IMR-90 (cell line): ENCODE measurements around the gene HES4. TPM values are rescaled to one million over a fixed set of nuclear protein-coding genes. Genes with fewer than 3 reads are reported as not detected.

Experiments
- CTCF ChIP-seq: conservative IDR thresholded peaks from 2 replicates; pipeline ENCODE4 v1.5.1; 2012; ENCODE audit warnings: mild to moderate bottlenecking, low read depth, low read length, improper control_type of control experiment
- MAFK ChIP-seq: IDR thresholded peaks from 2 replicates; pipeline ENCODE4 v1.6.1; 2012; ENCODE audit warnings: low read depth, low read length, improper control_type of control experiment
- MAZ ChIP-seq: IDR thresholded peaks from 2 replicates; pipeline ENCODE4 v1.6.1; 2012; ENCODE audit warnings: low read depth, mild to moderate bottlenecking, low read length, improper control_type of control experiment, moderate library complexity, borderline replicate concordance
- POLR2A ChIP-seq: IDR thresholded peaks from 2 replicates; pipeline ENCODE4 v1.6.1; 2012; ENCODE audit warnings: mild to moderate bottlenecking, low read depth, low read length
- RFX5 ChIP-seq: IDR thresholded peaks from 2 replicates; pipeline ENCODE4 v1.8.0; 2012; ENCODE audit warnings: low read depth, mild to moderate bottlenecking, low read length, moderate library complexity
- SMC3 ChIP-seq: fragments of 150-350 bp; IDR thresholded peaks from 2 replicates; pipeline ENCODE4 v1.6.1; 2016; ENCODE audit warnings: low read depth, mild to moderate bottlenecking, antibody characterized with exemption, low read length, moderate library complexity
- polyA plus RNA-seq, 3 experiments: library from polyadenylated mRNA; depleted of rRNA; stranded (reverse); fragments of >200 nt; gene quantifications; 2 replicates each; pipeline ENCODE4 v1.2.3, GENCODE V29; 2012; ENCODE audit warnings: low replicate concordance in 1 of 3
- total RNA-seq: library from RNA; depleted of rRNA; stranded (reverse); fragments of >200 nt; gene quantifications from 2 replicates; pipeline ENCODE4 v1.2.3, GENCODE V29; 2012

HES4 gene
- total and polyA plus RNA-seq, 2 of the 4 experiments (the other 2 are of a cell fraction): 1.4 to 11.7 TPM

- no peak for TF ChIP-seq CTCF
- no peak for TF ChIP-seq RFX5
- TF ChIP-seq MAFK: no peak
- no peak for TF ChIP-seq SMC3
- no peak for TF ChIP-seq MAZ
- no peak for TF ChIP-seq POLR2A
Measured at GRCh38 chr1:1020415-1021009, 20.6 kb upstream of the HES4 start (continued).
